Measurements from ENCODE around the gene FLVCR2.

Gene FLVCR2

GRCh38 chr14:75648066-75648838, 69.8 kb downstream of the FLVCR2 start (continued):
- TF ChIP-seq REST (tag by site-specific recombination; IDR thresholded peaks at IDR 0.05): no peak
- TF ChIP-seq ZNF24 (tag by site-specific recombination; IDR thresholded peaks at IDR 0.05): no peak
- TF ChIP-seq ZNF10 (tag by site-specific recombination; IDR thresholded peaks at IDR 0.05): 0 out of 2 replicates have a peak, but pooled peaks have one; percentile 38
- TF ChIP-seq ZNF777 (tag by site-specific recombination; IDR thresholded peaks at IDR 0.05; ENCODE audit: borderline replicate concordance): no peak
- no peak for TF ChIP-seq ZNF571 (tag by site-specific recombination; IDR thresholded peaks at IDR 0.05)
- TF ChIP-seq ZNF433 (tag by site-specific recombination; IDR thresholded peaks at IDR 0.05; ENCODE audit: low read depth): no peak
- no peak for TF ChIP-seq MEIS1 (CRISPR knock-in tag; IDR thresholded peaks at IDR 0.05; ENCODE audit: borderline replicate concordance)
- no peak for TF ChIP-seq HIC1 (tag by site-specific recombination; IDR thresholded peaks at IDR 0.05)
- TF ChIP-seq ZNF792 (tag by site-specific recombination; IDR thresholded peaks at IDR 0.05): no peak
- TF ChIP-seq ZNF416 (tag by site-specific recombination; IDR thresholded peaks at IDR 0.05): no peak
- TF ChIP-seq ZNF549 (tag by site-specific recombination; IDR thresholded peaks at IDR 0.05): no peak
- TF ChIP-seq ZNF596 (tag by site-specific recombination; IDR thresholded peaks at IDR 0.05): no peak
- TF ChIP-seq ZNF398 (tag by site-specific recombination; IDR thresholded peaks at IDR 0.05): no peak
- TF ChIP-seq ZNF221 (tag by site-specific recombination; IDR thresholded peaks at IDR 0.05; ENCODE audit: borderline replicate concordance): no peak
- TF ChIP-seq ZNF776 (tag by site-specific recombination; IDR thresholded peaks at IDR 0.05; ENCODE audit: borderline replicate concordance): no peak
- no peak for TF ChIP-seq ZNF513 (tag by site-specific recombination; IDR thresholded peaks at IDR 0.05)
- TF ChIP-seq ZNF785 (tag by site-specific recombination; IDR thresholded peaks at IDR 0.05): no peak
- peak; percentile 80; the same call in 1 of the 2 replicates for TF ChIP-seq BCL11A (tag by site-specific recombination; IDR thresholded peaks at IDR 0.05; ENCODE audit: low read depth)
- no peak for TF ChIP-seq ZNF146 (tag by site-specific recombination; IDR thresholded peaks at IDR 0.05)
- TF ChIP-seq ZNF488 (tag by site-specific recombination; IDR thresholded peaks at IDR 0.05): no peak
- no peak for TF ChIP-seq ZNF76 (tag by site-specific recombination; IDR thresholded peaks at IDR 0.05; ENCODE audit: borderline replicate concordance, low read depth)
- no peak for TF ChIP-seq ZNF426 (tag by site-specific recombination; IDR thresholded peaks at IDR 0.05)
- TF ChIP-seq PATZ1 (tag by site-specific recombination; IDR thresholded peaks at IDR 0.05): peak; percentile 38; the same call in 1 of the 2 replicates
- TF ChIP-seq ZNF658 (tag by site-specific recombination; IDR thresholded peaks at IDR 0.05): no peak
- TF ChIP-seq ZNF510 (tag by site-specific recombination; IDR thresholded peaks at IDR 0.05; ENCODE audit: insufficient replicate concordance): no peak

Data from HEK293 (cell line).